Endothelial cell of umbilical vein (primary cell): ENCODE data around the gene NODAL. TPM values are rescaled to one million over a fixed set of nuclear protein-coding genes. Genes with fewer than 3 reads are reported as not detected.
"Not testable (repeated sequence)": the region's sequence is repeated elsewhere in the genome, so short reads cannot be mapped to it uniquely, and the experiment has no call there.

ENCODE experiments used
- BruUV-seq: library from RNA; stranded (reverse); fragments of 400-500 nt; replicated peaks from 2 replicates; lab custom pipeline; 2021; lab: Mats Ljungman, UMichigan
- CTCF ChIA-PET: fragments of 300-600, 350-600 bp; sonication (Branson Sonifier 250); formaldehyde crosslinking; loops from one replicate; lab custom pipeline; 2021; ENCODE audit warnings: antibody characterized with exemption, inconsistent platforms; lab: Charles Lee
- POLR2A ChIA-PET: fragments of 300-600, 350-600 bp; sonication (Branson Sonifier 250); formaldehyde crosslinking; loops from one replicate; lab custom pipeline; 2021; ENCODE audit warnings: antibody characterized with exemption, inconsistent platforms; lab: Charles Lee
- DNase-seq: peaks from one replicate; pipeline ENCODE4 v3.0.0-alpha.2; 2011; ENCODE audit warnings: low read depth, low spot score
- FAIRE-seq: peaks from 2 replicates; lab custom pipeline; 2011; peaks lifted over from hg19 to GRCh38; lab: Jason Lieb, UNC
- H2AFZ ChIP-seq: 2 replicates; pipeline ENCODE4 v1.6.0; 2012; ENCODE audit warnings: low read depth, low read length, control low read depth, inconsistent platforms
- H3K27ac ChIP-seq: 2 replicates; pipeline ENCODE4 v1.5.1; 2011; ENCODE audit warnings: low read depth, mild to moderate bottlenecking, control low read depth, low read length, moderate library complexity; ENCODE audit not compliant: insufficient read depth
- H3K27me3 ChIP-seq, 2 experiments: 2 replicates each; pipeline versions ENCODE4 v1.6.0 to v1.6.1; 2011; ENCODE audit warnings: low read length in 2 of 2, mixed read lengths in 1 of 2; ENCODE audit not compliant: control insufficient read depth in 2 of 2, insufficient read depth in 2 of 2
- H3K36me3 ChIP-seq, 2 experiments: 2 replicates in 1 of 2; 3 replicates in 1 of 2; pipeline ENCODE4 v1.5.1; 2011; ENCODE audit warnings: low read length in 2 of 2, mild to moderate bottlenecking in 1 of 2, moderate library complexity in 1 of 2; ENCODE audit not compliant: control insufficient read depth in 2 of 2, insufficient read depth in 2 of 2; ENCODE audit errors: extremely low read depth in 1 of 2
- H3K4me1 ChIP-seq: 3 replicates; pipeline ENCODE4 v1.5.1; 2011; ENCODE audit warnings: mild to moderate bottlenecking, low read length; ENCODE audit not compliant: control insufficient read depth, insufficient read depth; ENCODE audit errors: extremely low read depth
- H3K4me2 ChIP-seq: 2 replicates; pipeline ENCODE4 v1.6.1; 2011; ENCODE audit warnings: low read length, control low read depth, mixed read lengths; ENCODE audit not compliant: insufficient read depth
- H3K4me3 ChIP-seq, 3 experiments: fragments of 200-600 bp in 1 of 3; sonication (generic), shearing (Covaris generic) in 1 of 3; replicated peaks in 1 of 3; 2 replicates each; pipeline ENCODE4 v1.5.1; 2011 to 2016; ENCODE audit warnings: control low read depth in 3 of 3, low read length in 3 of 3, mild to moderate bottlenecking in 2 of 3, inconsistent platforms in 1 of 3, low read depth in 1 of 3, moderate library complexity in 1 of 3; ENCODE audit not compliant: insufficient read depth in 1 of 3
- H3K79me2 ChIP-seq: 2 replicates; pipeline ENCODE4 v1.6.0; 2012; ENCODE audit warnings: low read length, inconsistent platforms; ENCODE audit not compliant: control insufficient read depth, insufficient read depth
- H3K9ac ChIP-seq: replicated peaks from 2 replicates; pipeline ENCODE3; 2011; ENCODE audit warnings: low read length, control low read depth; ENCODE audit not compliant: insufficient read depth; ENCODE audit errors: extremely low read depth
- H3K9me1 ChIP-seq: replicated peaks from 3 replicates; pipeline ENCODE4 v1.6.0; 2011; ENCODE audit warnings: mild to moderate bottlenecking, low read length; ENCODE audit not compliant: control insufficient read depth, insufficient read depth; ENCODE audit errors: extremely low read depth
- H3K9me3 ChIP-seq: replicated peaks from 2 replicates; pipeline ENCODE4 v1.5.1; 2012; ENCODE audit warnings: low read length, inconsistent platforms; ENCODE audit not compliant: control insufficient read depth, insufficient read depth
- H4K20me1 ChIP-seq: replicated peaks from 2 replicates; pipeline ENCODE3; 2011; ENCODE audit warnings: mild to moderate bottlenecking, low read length; ENCODE audit not compliant: control insufficient read depth, insufficient read depth; ENCODE audit errors: extremely low read depth
- CTCF ChIP-seq, 2 donors: IDR thresholded peaks; 1 replicate in 1 of 2; 2 replicates in 1 of 2; pipeline ENCODE4 v1.5.1; 2011; ENCODE audit warnings: low read length in 2 of 2, mild to moderate bottlenecking in 2 of 2, moderate library complexity in 2 of 2, control low read depth in 1 of 2, inconsistent platforms in 1 of 2, low read depth in 1 of 2; ENCODE audit not compliant: insufficient read depth in 1 of 2; ENCODE audit errors: extremely low read depth in 1 of 2
- GATA2 ChIP-seq: IDR thresholded peaks from 2 replicates; pipeline ENCODE4 v1.7.0; 2011; ENCODE audit warnings: low read depth, mild to moderate bottlenecking, moderate library complexity, mixed read lengths, low read length; ENCODE audit not compliant: insufficient read length, insufficient read depth
- POLR2AphosphoS5 ChIP-seq: IDR thresholded peaks from 2 replicates; pipeline ENCODE4 v1.6.1; 2012; ENCODE audit warnings: low read depth, mild to moderate bottlenecking, control low read depth, low read length, moderate library complexity; ENCODE audit not compliant: insufficient read depth
- dilution Hi-C: fragments of 300-500 bp; cut with MboI; formaldehyde crosslinking; loops from one replicate; pipeline ENCODE4 v1.15.0; 2019; ENCODE audit warnings: low sequenced_read_pairs; ENCODE audit not compliant: extremely low pct_ligation_motif_present
- intact Hi-C: fragments of 100-400 bp; cut with micrococcal nuclease; formaldehyde crosslinking; loops from one replicate; pipeline ENCODE4 v1.10.0; 2022
- polyA plus RNA-seq, 4 experiments: library from polyadenylated mRNA; depleted of rRNA in 3 of 4; stranded (reverse) in 3 of 4; unstranded in 1 of 4; fragments of >200 nt; gene quantifications; 2 replicates each; pipeline versions ENCODE4 v1.2.1 to v1.2.3, GENCODE V29; 2011 to 2012; ENCODE audit warnings: missing spikeins in 1 of 4
- total RNA-seq: library from RNA; stranded (reverse); gene quantifications from 2 replicates; pipeline ENCODE4 v1.2.3, GENCODE V29; 2021

Gene NODAL
- total and polyA plus RNA-seq, 2 donors (not counting 3 experiments of a cell fraction or from before 2014, with no cell fraction given): not detected

GRCh38 chr10:70487824-70488223 lies 46.3 kb upstream of the NODAL start:
- no peaks in the 10 kb centered on the region for H3K27me3 ChIP-seq
- H3K4me1 ChIP-seq: peaks cover 6% of the 10 kb centered on the region
- no peak overlapping the region for H2AFZ ChIP-seq
- no peaks in the 10 kb centered on the region for H3K36me3 ChIP-seq
- BruUV-seq: no TSS peak
- H3K79me2 ChIP-seq: peaks cover 1% of the 10 kb centered on the region
- POLR2A ChIA-PET: no interaction called here
- DNase-seq (no peak), FAIRE-seq (no peak)
- TF ChIP-seq CTCF (IDR thresholded peaks at IDR 0.05; ENCODE audit: extremely low read depth in 1 of 2, insufficient read depth in 1 of 2, low read depth in 1 of 2, low read length in 2 of 2) (no peak), GATA2 (no peak), POLR2AphosphoS5 (no peak)
- CTCF ChIA-PET: interaction anchor here (1.4 kb wide), 1 partner anchor 9 kb away, joined by 3 read pairs; the partner anchor contains the start of gene PALD1
- H3K9ac ChIP-seq: no peak overlapping the region
- no peak overlapping the region for H3K27ac ChIP-seq
- no peaks in the 10 kb centered on the region for H3K9me3 ChIP-seq
- dilution Hi-C loops: no loop called here
- no peak overlapping the region for H3K4me3 ChIP-seq
- no peaks in the 10 kb centered on the region for H3K9me1 ChIP-seq
- H4K20me1 ChIP-seq: no peaks in the 10 kb centered on the region
- intact Hi-C loops: no loop called here
- no peak overlapping the region for H3K4me2 ChIP-seq

- DNase-seq, H4K20me1 ChIP-seq, POLR2A ChIA-PET, intact Hi-C loops, H2AFZ ChIP-seq, FAIRE-seq, H3K27ac ChIP-seq, H3K4me2 ChIP-seq, BruUV-seq, H3K9ac ChIP-seq, H3K27me3 ChIP-seq, dilution Hi-C loops, H3K9me1 ChIP-seq, H3K36me3 ChIP-seq, H3K79me2 ChIP-seq, H3K4me3 ChIP-seq, H3K9me3 ChIP-seq: not testable (repeated sequence)
- peaks cover 34% of the 10 kb centered on the region for H3K4me1 ChIP-seq
- CTCF ChIA-PET: interaction anchor here (3.1 kb wide), 1 partner anchor 22 kb away, joined by 11 read pairs; no protein-coding TSS in a partner anchor
Measured at GRCh38 chr10:70483872-70484271, 42.4 kb upstream of the NODAL start.
